GM12874 (cell line): ENCODE measurements around the gene RASSF6.

Source experiments
- CTCF ChIP-seq: IDR thresholded peaks from 2 replicates; pipeline ENCODE4 v1.5.1; 2011; ENCODE audit warnings: low read depth, mild to moderate bottlenecking, control low read depth, low read length, moderate library complexity; ENCODE audit not compliant: insufficient read depth

Gene RASSF6

GRCh38 chr4:73544620-73545019, 75.6 kb downstream of the RASSF6 start:
- no peak for TF ChIP-seq CTCF

DNA sequence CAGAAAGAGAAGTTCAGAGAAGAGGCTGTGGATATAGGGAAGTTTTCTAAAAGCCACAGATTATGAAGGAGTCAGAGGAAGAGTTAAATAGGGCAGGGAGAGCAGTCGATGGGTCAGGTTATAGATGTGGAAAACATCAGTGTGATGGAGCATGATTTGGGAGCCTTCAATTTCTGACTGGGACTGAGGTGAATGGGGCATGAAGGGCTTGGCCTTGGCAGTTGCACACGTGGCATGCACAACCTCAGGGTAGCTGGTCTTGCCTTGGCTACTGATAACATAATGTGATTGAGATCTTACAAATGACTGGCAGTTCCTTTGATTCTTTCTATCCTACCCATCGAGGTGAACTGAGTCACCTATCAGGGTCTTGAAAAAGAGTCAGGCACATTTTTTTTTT, 79.0 kb downstream of the RASSF6 start:
- TF ChIP-seq CTCF = no peak

GRCh38 chr4:73540826-73541225, 79.4 kb downstream of the RASSF6 start:
- no peak for TF ChIP-seq CTCF

- no peak for TF ChIP-seq CTCF
Measured at GRCh38 chr4:73539386-73539785, 80.8 kb downstream of the RASSF6 start.

DNA sequence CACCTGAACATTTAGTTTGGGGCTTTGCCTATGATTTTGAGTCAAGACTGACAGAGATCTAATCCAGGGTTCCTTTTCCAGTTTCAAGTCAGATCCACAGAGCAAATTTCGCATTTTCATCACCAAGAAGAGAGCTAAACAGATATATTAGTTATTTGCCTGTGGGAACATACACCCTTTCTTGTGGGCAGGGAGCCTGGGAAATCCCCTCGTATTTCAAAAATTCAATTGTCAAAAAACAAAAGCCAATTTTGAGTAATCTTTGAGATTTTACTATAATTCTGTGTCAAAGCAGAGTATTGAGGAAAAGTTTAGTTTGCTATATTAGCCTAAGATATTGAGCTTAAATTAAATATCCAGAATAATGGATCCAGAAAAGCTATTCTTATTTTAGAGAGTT, 82.1 kb downstream of the RASSF6 start:
- TF ChIP-seq CTCF = no peak

GRCh38 chr4:73533515-73534422, 86.5 kb downstream of the RASSF6 start:
- no peak for TF ChIP-seq CTCF

GRCh38 chr4:73528171-73528570, 92.1 kb downstream of the RASSF6 start:
- TF ChIP-seq CTCF = no peak

- TF ChIP-seq CTCF = no peak
Measured at GRCh38 chr4:73527196-73527595, 93.0 kb downstream of the RASSF6 start.
